HG03575 (cell line): ENCODE measurements around the gene COL5A2.

Experiments
- ATAC-seq: cut with Tn5 transposase; IDR thresholded peaks from one replicate; pipeline ENCODE4 v1.9.1; 2021; ENCODE audit not compliant: unreplicated experiment, insufficient number of reproducible peaks, low FRiP score; ENCODE audit errors: extremely low read depth

Gene COL5A2

DNA sequence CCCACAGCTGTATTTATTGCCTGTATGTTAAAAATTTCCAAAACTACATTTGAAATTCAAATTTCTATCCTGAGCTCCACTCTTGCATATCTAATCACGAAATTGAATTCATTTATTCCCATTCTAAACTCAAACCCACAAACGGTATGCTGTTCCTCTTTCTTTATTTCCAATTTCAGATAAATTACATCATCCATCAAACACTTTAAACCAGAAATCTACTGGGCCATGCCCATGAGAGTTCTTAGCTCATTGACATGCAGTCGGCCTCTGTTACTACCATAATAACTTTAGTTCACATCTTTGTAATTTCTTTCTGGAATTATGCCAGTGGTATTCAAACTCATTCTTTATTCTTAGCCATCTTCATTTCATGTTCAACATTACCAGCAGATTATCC is 105.1 kb downstream of the COL5A2 start:
- ATAC-seq = no peak

DNA sequence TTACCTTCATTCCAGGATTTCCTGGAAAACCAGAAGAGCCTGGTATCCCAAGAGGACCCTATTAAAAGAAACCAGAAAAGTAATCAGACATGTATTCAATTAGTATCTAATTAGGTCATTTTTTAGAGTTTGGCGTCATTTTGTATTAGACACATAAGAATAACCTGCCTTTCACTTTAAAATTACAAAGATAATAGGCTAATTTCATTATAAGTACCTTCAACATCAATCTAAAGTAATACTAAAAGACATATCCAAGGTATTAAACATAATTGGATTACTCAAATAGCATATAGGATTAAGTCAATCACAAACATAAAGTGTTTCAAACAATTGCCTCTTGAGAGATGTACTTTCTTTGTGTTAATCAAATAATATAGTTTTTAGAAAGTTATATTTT is 107.5 kb downstream of the COL5A2 start:
- no peak for ATAC-seq

- no peak for ATAC-seq
These were observed 109.5 kb downstream of the COL5A2 start for GRCh38 chr2:189069855-189070619.

DNA sequence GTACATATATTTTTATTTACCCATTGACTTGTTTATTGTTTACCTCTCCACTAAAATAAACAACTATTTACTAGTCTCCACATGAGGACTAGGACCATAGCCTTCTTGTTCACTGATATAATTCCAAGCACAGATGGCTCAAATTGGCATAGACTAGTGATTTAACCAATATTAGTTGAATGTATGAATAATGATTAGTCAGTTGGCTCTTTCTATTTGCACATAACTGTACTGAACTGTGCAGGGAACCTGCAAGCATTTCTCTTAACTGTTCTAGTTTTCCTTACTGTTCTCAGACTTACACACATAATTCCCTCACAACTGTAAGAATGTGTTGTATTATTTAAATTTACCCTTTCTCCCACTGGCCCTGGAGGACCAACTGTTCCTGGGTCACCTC is 113.5 kb downstream of the COL5A2 start:
- ATAC-seq = no peak

DNA sequence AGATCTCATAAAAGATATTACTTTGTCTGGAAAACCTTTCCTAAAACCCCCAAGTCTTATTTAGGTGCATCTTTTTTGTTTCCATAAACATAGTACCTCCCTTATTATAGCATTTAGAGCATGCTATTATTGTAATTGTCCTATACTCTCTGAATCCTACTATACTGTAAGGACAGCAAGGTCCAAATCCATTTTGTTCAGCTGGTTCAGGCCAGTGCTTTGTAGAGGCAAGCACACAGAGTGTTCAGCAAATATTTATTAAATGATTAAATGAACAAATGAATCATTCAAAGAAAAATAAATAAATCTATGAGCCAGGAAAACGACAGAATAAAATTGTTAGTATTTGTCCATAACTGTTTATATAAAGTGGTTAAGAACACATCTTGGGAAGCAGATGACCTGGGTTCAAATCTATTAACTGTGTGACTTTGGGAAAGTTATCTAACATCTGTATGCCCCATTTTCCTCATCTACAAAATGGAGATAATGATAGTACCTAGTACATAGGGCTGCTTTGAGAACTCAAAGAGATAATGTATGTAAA is 119.4 kb downstream of the COL5A2 start:
- no peak for ATAC-seq

- ATAC-seq = no peak
These were observed 122.2 kb downstream of the COL5A2 start for GRCh38 chr2:189057316-189057715.

- no peak for ATAC-seq
These were observed 123.1 kb downstream of the COL5A2 start for GRCh38 chr2:189056200-189057106.

DNA sequence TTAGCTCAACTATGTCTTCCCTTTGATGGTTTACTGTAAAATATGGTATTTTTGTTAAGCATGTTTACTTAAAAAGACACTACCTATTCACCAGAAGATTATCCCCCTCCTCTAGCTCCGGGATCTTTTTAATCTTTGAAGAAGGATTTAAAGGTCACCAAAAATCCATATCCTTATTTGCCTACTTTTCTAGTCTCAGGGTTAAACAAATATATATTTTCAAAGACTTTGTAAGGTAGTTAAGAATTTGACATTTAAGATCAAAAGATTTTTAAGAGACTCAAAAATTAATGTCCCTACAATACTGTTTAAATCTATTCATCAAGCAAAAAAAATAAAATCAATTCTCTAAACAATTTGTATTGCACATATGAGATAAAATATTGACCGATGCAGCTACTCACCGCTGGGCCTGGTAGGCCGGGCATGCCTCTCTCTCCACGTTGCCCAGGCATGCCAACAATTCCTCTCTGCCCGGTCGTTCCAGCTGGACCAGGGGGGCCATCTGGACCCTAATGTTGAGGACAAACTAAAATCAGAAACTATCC is 129.3 kb downstream of the COL5A2 start:
- no peak for ATAC-seq

DNA sequence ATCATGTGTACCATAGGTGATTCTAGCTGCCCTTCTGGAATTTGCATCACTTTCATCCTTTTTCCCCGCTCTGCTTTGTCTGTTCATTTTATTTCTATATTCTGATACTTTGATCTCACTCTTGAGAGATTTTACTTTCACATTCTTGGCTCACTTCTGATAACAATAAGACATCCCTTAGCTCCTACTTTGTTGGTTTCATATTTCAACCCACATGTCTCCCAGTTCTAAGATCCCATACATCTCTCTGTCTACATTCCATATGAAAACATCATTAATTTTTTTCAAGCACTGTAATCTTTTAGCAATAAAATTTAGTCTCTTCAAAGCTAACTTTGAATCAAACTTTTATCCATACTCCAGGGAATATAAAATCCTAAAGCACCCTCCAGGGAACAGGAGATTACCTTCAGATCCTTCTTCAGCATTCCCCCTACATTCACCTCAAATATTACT is 129.8 kb downstream of the COL5A2 start:
- no peak for ATAC-seq

GRCh38 chr2:189048189-189048588 is 131.4 kb downstream of the COL5A2 start:
- no peak for ATAC-seq

GRCh38 chr2:189047171-189047888 is 132.2 kb downstream of the COL5A2 start:
- no peak for ATAC-seq

GRCh38 chr2:189046320-189046719 is 133.2 kb downstream of the COL5A2 start:
- no peak for ATAC-seq

- ATAC-seq = no peak
These were observed 133.7 kb downstream of the COL5A2 start for GRCh38 chr2:189045836-189046235.

- ATAC-seq = no peak
These were observed 142.0 kb downstream of the COL5A2 start for GRCh38 chr2:189037518-189037917.

DNA sequence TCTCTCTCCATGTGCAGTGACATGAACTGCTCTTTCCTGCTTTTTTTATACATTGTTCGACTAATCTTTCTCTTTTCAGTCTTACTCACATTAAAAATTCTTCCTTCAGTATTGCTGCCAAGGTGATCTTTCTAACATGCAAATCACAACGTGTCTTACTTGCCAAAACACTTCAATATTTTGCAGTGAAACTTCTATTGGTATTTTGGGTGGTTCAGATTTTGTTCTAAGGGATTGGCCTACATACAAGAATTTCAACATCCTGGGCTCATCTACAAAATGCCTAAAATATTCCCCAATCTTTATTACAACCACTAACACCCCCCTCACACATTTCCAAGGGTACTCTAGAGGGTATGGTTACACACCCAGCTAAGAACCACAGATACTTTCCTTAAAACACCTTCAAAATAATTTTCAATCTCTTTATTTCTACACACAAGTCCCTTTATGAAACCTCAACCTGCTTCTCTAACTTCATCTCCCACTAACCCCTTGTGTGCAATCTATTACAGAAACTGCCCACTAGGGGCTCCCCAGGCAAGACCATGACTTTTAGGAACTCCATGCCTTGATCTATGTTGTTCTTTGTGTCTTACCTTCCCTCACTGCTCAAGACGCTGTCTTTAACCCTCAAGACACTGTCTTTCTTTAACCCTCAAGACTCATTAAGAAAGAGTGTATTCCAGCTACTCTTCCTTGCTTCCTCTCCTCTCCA is 154.5 kb downstream of the COL5A2 start:
- ATAC-seq = peak; percentile 53

DNA sequence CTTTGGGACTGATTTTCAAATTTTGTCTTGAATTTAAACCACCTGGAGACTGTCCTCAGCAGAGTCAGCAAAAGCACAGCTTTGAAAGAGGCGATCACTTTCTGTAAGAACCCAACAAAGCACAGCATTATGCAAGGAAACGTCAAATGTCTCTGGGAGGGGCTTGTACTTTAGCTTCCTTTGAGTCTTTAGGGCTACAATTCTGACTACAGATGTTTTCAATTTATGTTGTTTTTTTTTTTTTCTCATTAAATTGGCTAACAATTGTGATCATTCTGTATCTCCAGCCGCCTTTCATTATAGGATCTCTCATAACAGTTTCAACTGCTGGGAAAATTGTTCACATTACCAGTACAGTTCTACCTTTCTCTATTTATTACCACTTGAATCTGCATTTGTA is 157.1 kb downstream of the COL5A2 start:
- ATAC-seq = no peak

GRCh38 chr2:189022053-189022481 is 157.5 kb downstream of the COL5A2 start:
- ATAC-seq = no peak

DNA sequence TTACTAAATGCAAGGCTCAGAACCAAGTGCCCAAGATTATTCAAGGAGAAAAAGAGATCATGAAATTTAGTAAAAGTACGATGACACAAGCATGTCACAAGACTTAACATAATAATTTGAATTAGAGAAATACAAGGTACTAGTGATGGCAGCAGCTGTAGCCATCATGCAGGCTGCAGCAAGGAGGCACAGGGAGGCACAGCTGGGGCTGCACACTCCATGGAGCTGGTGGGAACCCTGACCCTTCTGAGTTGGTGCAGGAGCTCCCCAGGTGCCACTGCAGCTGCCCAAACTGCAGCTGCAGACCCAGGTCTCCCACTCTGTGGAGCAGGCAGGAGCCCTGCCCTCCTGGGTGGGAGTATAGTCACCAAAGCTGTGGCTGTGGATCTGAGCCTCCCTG is 159.4 kb downstream of the COL5A2 start:
- ATAC-seq = no peak
